NCI-H446 treated with DMSO at 0.1 percent for 48 hours (cell line): ENCODE data around the gene ADAM22.
"Not testable (repeated sequence)": the region's sequence is repeated elsewhere in the genome, so short reads cannot be mapped to it uniquely, and the experiment has no call there.

Source experiments
- DNase-seq: peaks from one replicate; lab custom pipeline; 2025; lab: John Stamatoyannopoulos, UW

The ADAM22 gene

GRCh38 chr7:87933953-87934698, at the start of gene ADAM22:
TSS of gene ADAM22 (plus strand) at chr7:87934251. CDS start at chr7:87934466, 215 bp downstream.
- DNase-seq, result peak; percentile 93

DNA sequence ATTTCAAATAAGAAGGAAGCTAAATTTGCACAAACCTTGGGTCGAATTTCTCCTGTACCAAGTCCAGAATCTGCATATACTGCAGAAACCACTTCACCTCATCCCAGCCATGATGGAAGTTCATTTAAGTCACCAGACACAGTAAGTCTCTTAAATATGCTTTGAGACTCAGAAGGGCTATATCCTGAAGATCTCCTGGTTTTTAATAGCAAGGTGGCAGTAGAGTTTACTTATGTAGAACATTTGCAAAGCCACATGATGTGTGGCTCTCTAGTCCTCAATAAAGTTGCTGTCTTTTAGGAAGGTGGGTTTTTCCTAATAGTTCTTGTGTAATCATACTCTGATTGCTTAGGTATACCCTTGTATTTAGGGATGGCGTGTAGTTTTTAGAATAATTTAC, 49.0 kb upstream of the ADAM22 start:
- no peak for DNase-seq

DNA sequence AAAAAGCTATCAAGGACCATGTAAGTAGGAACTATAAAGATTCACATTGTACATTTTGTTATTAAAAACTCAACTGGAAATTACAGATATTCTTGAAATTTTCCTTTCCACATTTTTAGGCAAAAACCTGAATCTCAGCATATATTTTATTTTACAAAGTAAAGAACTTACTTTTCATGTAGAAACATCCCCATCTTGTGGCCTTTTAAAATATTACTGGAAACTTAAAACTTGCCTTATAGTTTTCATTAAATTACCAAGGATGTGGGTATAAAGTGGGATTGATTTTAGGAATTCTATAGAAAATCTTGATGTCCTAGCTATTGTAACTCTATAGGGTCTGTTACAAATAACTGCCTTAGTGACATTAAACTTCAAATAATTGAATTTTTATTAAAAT, 47.2 kb upstream of the ADAM22 start:
- DNase-seq, result no peak

DNA sequence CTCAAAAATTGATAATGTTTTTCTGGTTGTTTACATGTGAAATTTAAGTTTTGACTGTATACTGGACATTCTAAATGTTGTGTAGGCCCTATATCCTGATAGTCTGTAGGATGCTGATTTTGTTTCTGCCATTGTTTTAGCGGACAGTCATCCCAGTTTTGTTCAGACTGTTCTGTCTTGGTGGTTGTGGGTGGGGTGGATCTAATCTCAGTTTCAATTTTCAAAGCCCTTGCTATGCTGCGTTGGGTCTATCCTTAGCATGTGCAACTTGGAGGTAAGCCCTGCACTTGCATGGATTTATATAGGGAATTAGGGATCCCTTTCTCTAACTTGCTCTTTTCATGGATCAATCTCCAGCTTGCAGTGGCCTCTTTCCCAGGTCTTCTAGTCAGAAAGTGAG, 38.7 kb upstream of the ADAM22 start:
- DNase-seq, result no peak

DNA sequence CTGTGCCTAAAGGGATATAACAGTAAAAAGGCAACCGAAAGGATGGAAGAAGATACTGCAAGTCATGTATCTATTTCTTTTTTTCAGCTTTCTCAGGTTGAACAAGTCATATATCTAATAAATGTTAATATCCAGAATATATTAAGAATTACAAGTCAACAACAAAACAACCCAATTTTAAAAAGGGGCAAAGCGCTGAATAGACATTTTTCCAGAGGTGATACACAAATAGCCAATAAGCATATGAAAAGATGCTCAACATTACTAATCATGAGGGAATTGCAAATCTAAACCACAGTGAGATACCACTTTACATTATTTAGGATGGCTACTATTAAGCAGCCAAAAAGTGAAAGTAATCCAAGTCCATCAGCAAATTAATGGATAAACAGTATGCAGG, 34.8 kb upstream of the ADAM22 start:
- DNase-seq, result no peak

GRCh38 chr7:87907136-87907906, 26.7 kb upstream of the ADAM22 start:
- not testable (repeated sequence) for DNase-seq

DNA sequence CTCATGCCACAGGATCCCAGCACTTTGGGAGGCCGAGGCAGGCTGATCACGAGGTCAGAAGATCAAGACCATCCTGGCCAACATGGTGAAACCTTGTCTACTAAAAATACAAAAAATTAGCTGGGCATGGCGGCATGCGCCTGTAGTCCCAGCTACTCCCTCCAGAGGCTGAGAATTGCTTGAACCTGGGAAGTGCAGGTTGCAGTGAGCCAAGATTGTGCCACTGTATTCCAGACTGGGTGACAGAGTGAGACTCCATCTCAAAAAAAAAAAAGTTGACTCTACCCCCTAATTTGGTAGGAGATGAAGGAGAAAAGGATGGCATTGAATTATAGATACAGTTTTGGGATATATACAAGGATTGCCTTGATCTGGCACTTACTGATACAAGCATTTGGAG, 25.2 kb upstream of the ADAM22 start:
- not testable (repeated sequence) for DNase-seq

DNA sequence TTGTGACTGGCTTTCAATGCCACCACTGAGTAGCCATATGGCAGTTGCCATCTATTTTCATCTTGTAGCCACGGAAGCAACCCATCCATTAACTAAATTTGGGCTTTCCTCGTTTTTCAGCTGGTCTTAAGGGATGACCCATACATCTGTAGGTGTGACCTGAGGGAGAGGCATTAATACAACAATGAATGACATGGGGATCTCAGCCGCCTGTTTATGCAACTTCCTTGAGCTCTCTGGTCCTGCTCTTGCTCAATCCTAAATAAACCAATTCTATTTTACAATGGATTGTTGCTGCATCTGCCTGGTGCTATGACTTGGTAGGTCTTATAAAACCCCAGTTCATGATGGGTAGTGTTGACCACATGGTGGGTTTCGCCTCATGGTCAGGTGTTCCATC, 21.9 kb upstream of the ADAM22 start:
- DNase-seq, result no peak

GRCh38 chr7:87918740-87919139, 15.3 kb upstream of the ADAM22 start:
- no peak for DNase-seq

GRCh38 chr7:87919875-87920274, 14.2 kb upstream of the ADAM22 start:
- DNase-seq, result no peak

DNA sequence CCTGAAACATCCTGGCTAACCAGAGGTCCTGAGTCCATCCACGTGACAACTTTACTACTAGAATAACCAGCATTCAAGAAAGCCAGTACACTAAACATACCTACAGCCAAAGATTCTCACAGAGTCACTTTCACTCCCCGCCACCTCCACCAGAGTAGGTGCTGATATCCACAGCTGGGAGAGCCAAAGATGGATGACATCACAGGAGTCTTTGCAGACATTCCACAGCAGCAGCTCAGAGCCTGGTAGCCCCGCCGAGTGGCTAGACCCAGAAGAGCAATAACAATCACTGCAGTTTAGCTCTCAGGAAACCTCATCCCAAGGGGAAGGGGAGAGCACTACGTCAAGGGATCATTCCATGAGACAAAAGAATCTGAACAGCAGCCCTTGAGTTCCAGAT, 13.5 kb upstream of the ADAM22 start:
- no peak for DNase-seq

- DNase-seq, result not testable (repeated sequence)
Measured at GRCh38 chr7:87922759-87923395, 11.2 kb upstream of the ADAM22 start.

DNA sequence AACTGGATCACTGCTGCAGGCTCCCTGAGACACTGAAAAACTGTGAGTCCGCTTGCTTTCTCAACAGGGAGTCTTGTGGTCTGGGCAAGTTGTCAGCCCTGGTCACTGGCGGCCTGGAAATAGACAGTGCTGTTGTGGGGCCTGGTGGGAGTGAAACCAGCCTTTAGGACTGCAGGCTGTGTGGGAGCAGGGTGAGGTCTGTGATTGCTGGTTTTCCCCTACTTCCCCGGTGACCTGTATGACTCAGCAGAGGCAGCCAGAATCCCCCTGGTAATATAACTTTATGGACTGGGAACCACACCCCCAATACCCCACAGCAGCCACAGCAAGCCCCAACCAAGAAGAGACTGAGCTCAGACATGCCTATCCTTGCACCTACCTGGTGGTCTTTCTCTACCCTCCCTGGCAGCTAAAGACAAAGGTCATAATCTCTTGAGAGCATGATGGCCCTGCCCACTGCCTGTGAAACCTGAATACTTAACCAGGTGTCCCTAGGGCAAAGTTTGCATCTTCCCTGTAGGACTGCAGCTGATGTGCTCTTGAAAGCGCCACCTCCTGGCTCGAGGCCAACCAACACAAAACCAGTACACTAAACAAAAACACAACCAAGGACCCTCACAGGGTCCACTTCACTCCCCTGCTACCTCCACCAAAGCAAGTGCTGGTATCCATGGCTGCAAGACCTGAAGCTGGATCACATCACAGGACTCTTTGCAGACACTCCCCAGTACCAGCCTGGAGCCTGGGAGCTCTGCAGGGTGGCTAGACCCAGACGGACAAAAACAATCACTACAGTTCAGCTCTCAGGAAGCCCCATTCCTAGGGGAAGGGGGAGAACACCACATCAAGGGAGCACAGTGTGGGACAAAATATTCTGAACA, 7.2 kb upstream of the ADAM22 start:
- DNase-seq, result no peak

GRCh38 chr7:87933605-87933952, 472 bp upstream of the ADAM22 start:
- DNase-seq, result no peak

- DNase-seq, result no peak
Measured at GRCh38 chr7:87934699-87935383, 790 bp downstream of the ADAM22 start.

DNA sequence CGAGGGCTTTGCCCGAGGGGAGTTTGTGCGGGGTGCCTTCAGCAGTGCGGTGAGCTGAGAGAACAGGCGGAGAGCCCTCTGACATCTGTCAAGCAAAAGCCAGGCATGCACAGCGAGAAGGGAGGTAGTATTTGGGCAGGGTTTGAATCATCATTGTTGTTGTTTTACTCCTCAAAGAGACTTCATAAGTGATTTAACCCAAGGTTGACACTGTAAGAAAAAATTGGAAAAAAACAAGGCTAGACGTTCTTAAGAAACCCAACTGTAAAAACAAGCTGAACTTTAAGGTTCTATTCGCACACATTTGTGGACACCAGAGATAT, 1.3 kb downstream of the ADAM22 start:
- DNase-seq, result no peak

GRCh38 chr7:87941138-87941537, 7.1 kb downstream of the ADAM22 start:
- no peak for DNase-seq

- no peak for DNase-seq
Measured at GRCh38 chr7:87944547-87944946, 10.5 kb downstream of the ADAM22 start.

DNA sequence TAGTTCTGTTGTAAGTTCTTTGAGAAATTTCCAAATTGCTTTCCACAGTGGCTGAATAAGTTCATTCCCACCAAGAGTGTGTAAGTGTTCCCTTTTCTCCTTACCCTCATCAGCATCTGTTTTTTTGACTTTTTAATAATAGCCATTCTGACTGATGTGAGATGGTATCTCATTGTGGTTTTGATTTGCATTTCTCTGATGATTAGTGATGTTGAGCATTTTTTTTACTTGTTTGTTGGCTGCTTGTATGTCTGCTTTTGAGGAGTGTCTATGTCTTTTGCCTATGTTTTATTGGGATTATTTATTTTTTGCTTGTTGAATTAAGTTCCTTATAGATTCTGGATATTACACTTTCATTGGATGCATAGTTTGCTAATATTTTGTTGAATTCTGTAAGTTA, 11.9 kb downstream of the ADAM22 start:
- DNase-seq, result not testable (repeated sequence)

DNA sequence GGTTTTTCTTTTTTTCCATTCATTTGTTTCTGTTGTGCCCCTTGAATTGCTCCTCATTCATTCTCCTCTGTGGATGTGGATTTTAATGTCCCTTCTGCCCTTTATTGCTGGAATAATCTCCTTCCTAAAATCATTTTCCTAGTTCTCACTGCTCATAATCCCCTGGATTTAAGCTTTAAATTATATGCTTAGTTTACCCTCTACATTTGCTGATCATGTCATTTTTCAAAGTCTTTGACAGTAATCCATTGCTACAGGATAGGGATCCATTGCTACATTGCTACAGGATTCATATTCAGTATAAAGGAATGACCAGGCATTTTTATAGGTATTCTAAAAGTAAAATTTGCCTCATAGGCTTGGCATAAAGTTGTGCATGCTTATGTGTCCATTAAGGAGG, 14.3 kb downstream of the ADAM22 start:
- DNase-seq, result no peak

- no peak for DNase-seq
Measured at GRCh38 chr7:87959336-87959735, 25.3 kb downstream of the ADAM22 start.

GRCh38 chr7:87960239-87960638, 26.2 kb downstream of the ADAM22 start:
- no peak for DNase-seq
